HUES6 (cell line): Measurements from ENCODE around the gene SLC22A8.
"Not testable (repeated sequence)": the region's sequence is repeated elsewhere in the genome, so short reads cannot be mapped to it uniquely, and the experiment has no call there.

ENCODE experiments used
- H3K27ac ChIP-seq: 2 replicates; pipeline ENCODE4 v1.7.0; 2013; ENCODE audit warnings: low read depth, mild to moderate bottlenecking, low read length, inconsistent platforms
- H3K27me3 ChIP-seq: 2 replicates; pipeline ENCODE4 v1.6.1; 2013; ENCODE audit warnings: low read length; ENCODE audit not compliant: control insufficient read depth, insufficient read depth
- H3K36me3 ChIP-seq: 2 replicates; pipeline ENCODE4 v1.6.1; 2013; ENCODE audit warnings: low read length; ENCODE audit not compliant: control insufficient read depth, insufficient read depth
- H3K4me1 ChIP-seq: 2 replicates; pipeline ENCODE4 v1.6.1; 2013; ENCODE audit warnings: low read length; ENCODE audit not compliant: control insufficient read depth, insufficient read depth
- H3K4me3 ChIP-seq: 2 replicates; pipeline ENCODE4 v1.5.1; 2013; ENCODE audit warnings: low read depth, low read length
- H3K9ac ChIP-seq: one replicate; pipeline ENCODE4 v1.6.1; 2013; ENCODE audit warnings: mild to moderate bottlenecking, low read length
- H3K9me3 ChIP-seq: 2 replicates; pipeline ENCODE4 v1.6.1; 2013; ENCODE audit warnings: low read depth, low read length; ENCODE audit not compliant: control insufficient read depth, insufficient read depth

SLC22A8 gene, protein sequence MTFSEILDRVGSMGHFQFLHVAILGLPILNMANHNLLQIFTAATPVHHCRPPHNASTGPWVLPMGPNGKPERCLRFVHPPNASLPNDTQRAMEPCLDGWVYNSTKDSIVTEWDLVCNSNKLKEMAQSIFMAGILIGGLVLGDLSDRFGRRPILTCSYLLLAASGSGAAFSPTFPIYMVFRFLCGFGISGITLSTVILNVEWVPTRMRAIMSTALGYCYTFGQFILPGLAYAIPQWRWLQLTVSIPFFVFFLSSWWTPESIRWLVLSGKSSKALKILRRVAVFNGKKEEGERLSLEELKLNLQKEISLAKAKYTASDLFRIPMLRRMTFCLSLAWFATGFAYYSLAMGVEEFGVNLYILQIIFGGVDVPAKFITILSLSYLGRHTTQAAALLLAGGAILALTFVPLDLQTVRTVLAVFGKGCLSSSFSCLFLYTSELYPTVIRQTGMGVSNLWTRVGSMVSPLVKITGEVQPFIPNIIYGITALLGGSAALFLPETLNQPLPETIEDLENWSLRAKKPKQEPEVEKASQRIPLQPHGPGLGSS

GRCh38 chr11:63015521-63016215 lies at the start of gene SLC22A8:
Gene SLC22A8 (minus strand): TSS chr11:63015841. CDS start chr11:63014958, 883 bp downstream.
- no peaks in the 10 kb centered on the region for H3K27me3 ChIP-seq
- no peak within 1 kb of the TSS for H3K27ac ChIP-seq
- no peak within 1 kb of the TSS for H3K9ac ChIP-seq
- H3K4me3 ChIP-seq: no peak within 1 kb of the TSS
- H3K36me3 ChIP-seq: no peaks in the 10 kb centered on the region
- H3K4me1 ChIP-seq: peaks cover 30% of the 10 kb centered on the region
- H3K9me3 ChIP-seq: no peaks in the 10 kb centered on the region

GRCh38 chr11:63046203-63046602 lies 30.6 kb upstream of the SLC22A8 start:
- not testable (repeated sequence) for H3K36me3 ChIP-seq, H3K4me3 ChIP-seq, H3K4me1 ChIP-seq, H3K27me3 ChIP-seq, H3K27ac ChIP-seq, H3K9ac ChIP-seq
- H3K9me3 ChIP-seq: peaks cover 15% of the 10 kb centered on the region; the same call in 1 of the 2 replicates

DNA sequence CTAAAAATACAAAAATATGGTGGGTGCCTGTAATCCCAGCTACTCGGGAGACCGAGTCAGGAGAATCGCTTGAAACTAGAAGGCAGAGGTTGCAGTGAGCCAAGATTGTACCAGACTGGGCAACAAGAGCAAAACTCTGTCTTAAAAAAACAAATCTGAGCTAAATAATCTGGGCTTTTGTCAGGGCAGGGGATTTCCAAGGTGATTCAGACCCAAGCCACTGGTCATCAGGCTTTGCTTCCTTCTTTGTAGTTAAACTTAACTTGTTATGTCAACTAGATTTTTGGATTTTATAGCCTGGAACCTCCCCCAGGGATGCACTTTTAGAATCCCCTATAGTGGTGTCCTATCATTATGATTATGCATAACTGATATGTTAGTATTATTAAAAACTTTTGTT lies 27.0 kb upstream of the SLC22A8 start:
- Histone ChIP-seq H3K27ac (no peak overlapping the region), H3K9me3 (peaks cover 14% of the 10 kb centered on the region; the same call in 1 of the 2 replicates), H3K4me1 (no peaks in the 10 kb centered on the region), H3K9ac (no peak overlapping the region), H3K27me3 (no peaks in the 10 kb centered on the region), H3K4me3 (no peak overlapping the region), H3K36me3 (no peaks in the 10 kb centered on the region)

- Histone ChIP-seq H3K4me1 (peaks cover 7% of the 10 kb centered on the region; the same call in 1 of the 2 replicates), H3K36me3 (no peaks in the 10 kb centered on the region), H3K9ac (no peak overlapping the region), H3K9me3 (peaks cover 3% of the 10 kb centered on the region; the same call in 1 of the 2 replicates), H3K27me3 (no peaks in the 10 kb centered on the region), H3K4me3 (no peak overlapping the region), H3K27ac (no peak overlapping the region)
Measured at GRCh38 chr11:63032457-63032856, 16.8 kb upstream of the SLC22A8 start.

DNA sequence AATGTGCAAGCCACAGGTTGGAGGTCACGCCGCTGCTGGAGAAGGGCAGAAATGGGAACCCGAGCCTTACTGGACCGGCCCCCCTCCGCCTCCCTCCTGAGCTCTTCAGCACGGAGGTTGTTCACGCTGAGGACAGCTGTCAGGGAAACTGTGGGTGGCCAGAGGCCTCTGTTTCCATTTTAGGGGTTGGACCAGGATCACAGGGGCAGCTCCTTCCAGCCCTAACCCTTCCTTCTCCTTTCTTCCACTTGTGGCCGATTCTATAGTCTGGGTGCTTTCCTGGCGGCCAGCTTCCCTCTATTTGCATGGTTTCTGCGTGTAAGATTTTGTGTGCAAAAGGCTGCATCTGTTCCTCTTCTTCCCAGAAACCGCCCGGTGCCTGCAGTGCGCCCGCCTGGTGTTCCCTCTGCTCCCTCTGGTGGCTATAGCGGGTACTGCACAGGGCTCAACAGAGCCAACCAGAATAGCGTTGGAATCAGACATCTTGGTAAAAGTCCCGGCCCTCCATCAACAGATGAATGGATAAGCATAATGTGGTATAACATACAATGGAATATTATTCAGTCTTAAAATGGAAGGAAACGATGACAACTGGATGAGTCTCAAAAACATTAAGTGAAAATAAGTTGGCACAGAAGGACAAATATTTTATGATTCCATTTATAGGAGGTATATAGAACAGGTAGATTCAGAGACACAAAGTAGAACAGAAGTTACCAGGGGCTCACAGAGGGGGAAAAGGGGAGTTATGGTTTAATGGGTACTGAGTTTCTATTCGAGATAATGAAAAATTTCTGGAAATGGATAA lies 8.4 kb upstream of the SLC22A8 start:
- Histone ChIP-seq H3K9me3 (peaks cover 9% of the 10 kb centered on the region; the same call in 1 of the 2 replicates), H3K4me1 (peaks cover 15% of the 10 kb centered on the region), H3K4me3 (no peak overlapping the region), H3K36me3 (no peaks in the 10 kb centered on the region), H3K27me3 (peaks cover 10% of the 10 kb centered on the region), H3K9ac (no peak overlapping the region), H3K27ac (no peak overlapping the region)

DNA sequence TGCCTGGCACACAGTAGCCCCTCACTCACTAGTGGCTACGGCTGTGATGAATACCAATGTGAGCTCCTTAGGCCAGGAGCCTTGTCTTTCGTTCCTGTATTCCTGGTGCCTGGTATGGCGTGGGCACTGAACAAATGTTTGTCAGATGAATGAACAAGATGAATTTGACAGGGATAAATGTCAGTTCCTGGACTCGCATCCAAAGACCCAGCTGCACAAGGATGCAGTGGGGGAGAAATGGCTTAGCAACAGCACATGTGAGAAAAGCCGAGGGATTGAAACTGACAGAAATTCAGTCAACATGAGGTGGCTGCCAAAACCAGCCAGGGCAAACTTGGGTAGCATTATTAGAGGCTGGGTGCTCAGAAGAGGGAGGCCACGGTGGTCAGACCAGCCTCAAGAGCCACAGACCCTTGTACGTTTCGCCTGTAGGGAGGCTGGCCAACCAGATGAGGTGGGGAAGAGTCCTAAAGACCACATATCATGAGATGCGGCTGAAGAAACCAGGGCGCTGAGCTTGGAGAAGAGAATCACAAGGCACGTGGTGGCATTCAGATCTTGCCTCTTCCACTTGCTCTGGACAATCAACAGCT lies 7.7 kb upstream of the SLC22A8 start:
- Histone ChIP-seq H3K27ac (no peak overlapping the region), H3K4me3 (no peak overlapping the region), H3K4me1 (peaks cover 15% of the 10 kb centered on the region), H3K36me3 (no peaks in the 10 kb centered on the region), H3K9ac (no peak overlapping the region), H3K27me3 (peaks cover 10% of the 10 kb centered on the region), H3K9me3 (peaks cover 6% of the 10 kb centered on the region; the same call in 1 of the 2 replicates)

- Histone ChIP-seq H3K9ac (no peak overlapping the region), H3K9me3 (peaks cover 6% of the 10 kb centered on the region; the same call in 1 of the 2 replicates), H3K4me3 (no peak overlapping the region), H3K27ac (no peak overlapping the region), H3K4me1 (peaks cover 21% of the 10 kb centered on the region), H3K27me3 (peaks cover 10% of the 10 kb centered on the region), H3K36me3 (no peaks in the 10 kb centered on the region)
Measured at GRCh38 chr11:63022441-63022840, 6.8 kb upstream of the SLC22A8 start.

GRCh38 chr11:63020671-63021291 lies 5.1 kb upstream of the SLC22A8 start:
- Histone ChIP-seq H3K36me3 (no peaks in the 10 kb centered on the region), H3K27ac (no peak overlapping the region), H3K4me3 (no peak overlapping the region; the same call in 1 of the 2 replicates), H3K9ac (no peak overlapping the region), H3K27me3 (peaks cover 10% of the 10 kb centered on the region), H3K9me3 (peaks cover 6% of the 10 kb centered on the region; the same call in 1 of the 2 replicates), H3K4me1 (peaks cover 30% of the 10 kb centered on the region)

- Histone ChIP-seq H3K27me3 (peaks cover 10% of the 10 kb centered on the region), H3K4me1 (peaks cover 37% of the 10 kb centered on the region), H3K9ac (no peak overlapping the region)
Measured at GRCh38 chr11:63019506-63019905, 3.9 kb upstream of the SLC22A8 start.

More at GRCh38 chr11:63019506-63019905, 3.9 kb upstream of the SLC22A8 start:
- no peak overlapping the region for H3K4me3 ChIP-seq
- no peaks in the 10 kb centered on the region for H3K9me3 ChIP-seq
- no peak overlapping the region for H3K27ac ChIP-seq
- no peaks in the 10 kb centered on the region for H3K36me3 ChIP-seq
